Gastroesophageal sphincter (tissue), 3 donors: ENCODE measurements around the gene UBR4.

Source experiments
- CTCF ChIP-seq, 4 experiments: fragments of 200-600 bp in 2 of 4; fragments of 450-650 bp in 2 of 4; sonication (generic) in 1 of 4; IDR thresholded peaks; one replicate each; pipeline ENCODE4 v1.5.1; 2017 to 2019; ENCODE audit warnings: antibody characterized with exemption in 4 of 4, mild to moderate bottlenecking in 2 of 4, moderate library complexity in 2 of 4
- POLR2AphosphoS5 ChIP-seq: sonication (generic); formaldehyde crosslinking; IDR thresholded peaks from one replicate; pipeline ENCODE4 v1.6.1; 2017; ENCODE audit warnings: antibody characterized with exemption

GRCh38 chr1:19258353-19258752, 48.3 kb upstream of the UBR4 start:
- TF ChIP-seq CTCF (IDR thresholded peaks at IDR 0.05) (no peak), POLR2AphosphoS5 (no peak)
